SK-N-MC (cell line): ENCODE data around the gene KIAA0825.

ENCODE experiments used
- EZH2 ChIP-seq: fragments of 200-600 bp; sonication (generic); IDR thresholded peaks from one replicate; pipeline ENCODE4 v1.6.1; 2017; ENCODE audit warnings: antibody characterized with exemption
- POLR2AphosphoS5 ChIP-seq: IDR thresholded peaks from 2 replicates; pipeline ENCODE4 v1.6.1; 2012; ENCODE audit warnings: mild to moderate bottlenecking, low read depth, low read length, borderline replicate concordance

- no peak for TF ChIP-seq EZH2
- no peak for TF ChIP-seq POLR2AphosphoS5
These were observed 383.4 kb downstream of the KIAA0825 start for GRCh38 chr5:94234987-94235386.
